Ovary (tissue), 9 donors: ENCODE measurements around the gene SPAG16. TPM values are rescaled to one million over a fixed set of nuclear protein-coding genes. Genes with fewer than 3 reads are reported as not detected.
A peak's percentile ranks its signal among the peaks of the same experiment; 100 is the strongest.

ENCODE experiments used
- DNase-seq, 5 donors: peaks; one replicate each; pipeline ENCODE4 v3.0.0-alpha.2; 2019 to 2020
- H3K27ac ChIP-seq, 2 donors: fragments of 200-600 bp; one replicate each; pipeline versions ENCODE4 v1.5.1 to v1.8.0; 2019 to 2022
- H3K27me3 ChIP-seq: fragments of 200-600 bp; one replicate; pipeline ENCODE4 v1.8.0; 2022
- H3K36me3 ChIP-seq: fragments of 200-600 bp; sonication (generic); one replicate; pipeline ENCODE4 v1.5.1; 2019
- H3K4me1 ChIP-seq: one replicate; pipeline ENCODE4 v1.8.1; 2013; ENCODE audit warnings: mild to moderate bottlenecking, moderate library complexity; ENCODE audit not compliant: insufficient read depth
- H3K4me3 ChIP-seq: fragments of 200-600 bp; sonication (generic); one replicate; pipeline ENCODE4 v1.5.1; 2017
- H3K9me3 ChIP-seq, 2 donors: fragments of 200-600 bp in 1 of 2; sonication (generic) in 1 of 2; one replicate each; pipeline versions ENCODE4 v1.5.1 to v1.8.1; 2013 to 2019; ENCODE audit warnings: mild to moderate bottlenecking in 1 of 2, moderate library complexity in 1 of 2
- CTCF ChIP-seq, 3 donors: fragments of 450-650 bp in 2 of 3; fragments of 200-600 bp in 1 of 3; IDR thresholded peaks; one replicate each; pipeline versions ENCODE4 v1.5.1 to v1.8.0; 2016 to 2022; ENCODE audit warnings: antibody characterized with exemption in 3 of 3, mild to moderate bottlenecking in 1 of 3
- EP300 ChIP-seq: sonication (generic); formaldehyde crosslinking; IDR thresholded peaks from one replicate; pipeline ENCODE4 v1.6.1; 2017; ENCODE audit warnings: antibody characterized with exemption
- POLR2A ChIP-seq: fragments of 450-650 bp; IDR thresholded peaks from one replicate; pipeline ENCODE4 v1.6.1; 2017; ENCODE audit warnings: antibody characterized with exemption, mild to moderate bottlenecking, moderate library complexity
- WGBS, 3 donors: extraction: QIAGEN DNeasy Blood & Tissue Kit in 1 of 3; methylation state at CpG; one replicate each; pipeline versions ENCODE4 v1.1.5 to v1.1.7; 2013 to 2017; 5-methylcytosine and 5-hydroxymethylcytosine counted together
- intact Hi-C, 4 donors: fragments of 100-400 bp; cut with DNase I; formaldehyde crosslinking; loops; one replicate each; pipeline versions ENCODE4 v1.11.0 to v1.15.1; 2022 to 2023
- polyA plus RNA-seq, 2 donors: library from polyadenylated mRNA; stranded (reverse); fragments of 200-250 nt in 1 of 2; fragments of 350-450 nt in 1 of 2; fragmentation: Illumina TruSeq in 1 of 2; extraction: RNeasy Lipid Tissue Mini Kit (QIAGEN cat#74804) in 1 of 2; gene quantifications; one replicate each; pipeline ENCODE4 v1.2.3, GENCODE V29; 2013 to 2014
- total RNA-seq, 7 donors: library from RNA; depleted of rRNA in 2 of 7; stranded (reverse); fragments of >200 nt in 2 of 7; fragmentation: NEBNext Ultra II Directional in 3 of 7; extraction: Animal tissue kit (Norgen Biotek cat#: 25700) in 3 of 7; gene quantifications; one replicate each; pipeline versions ENCODE4 v1.1.0 to v1.2.4, GENCODE V29; 2016 to 2023
- donor health status: DM: no; HTN: no; CAD: no; lungs with moderate emphysema.
- donor health status: DM: no; HTN: no; CAD: no.
- donor health status: Bipolar disorder and iron deficiency.
- donor health status: DM: yes; HTN: yes; CAD: no.
- donor health status: DM: no; HTN: no; CAD: no.
- donor health status: DM: yes; HTN: yes; CAD: no.

The SPAG16 gene
- total and polyA plus RNA-seq, 9 donors: 25.2 to 58.7 (median 28.9) TPM

GRCh38 chr2:213261237-213261636, 23.0 kb upstream of the SPAG16 start:
- Histone ChIP-seq H3K4me3 (no peak overlapping the region), H3K36me3 (no peaks in the 10 kb centered on the region), H3K27me3 (no peaks in the 10 kb centered on the region), H3K9me3 (no peaks in the 10 kb centered on the region), H3K27ac (no peak overlapping the region), H3K4me1 (no peaks in the 10 kb centered on the region)
- no peak for DNase-seq
- intact Hi-C loops: no loop called here
- WGBS, 3 donors: 96 to 98% (median 98%) methylated on average over 1 of the region's 1 CpG
- TF ChIP-seq POLR2A (no peak), EP300 (no peak), CTCF (IDR thresholded peaks at IDR 0.05) (no peak)

GRCh38 chr2:213261715-213262114, 22.5 kb upstream of the SPAG16 start:
- TF ChIP-seq EP300: no peak
- TF ChIP-seq CTCF (IDR thresholded peaks at IDR 0.05): no peak
- no peak for TF ChIP-seq POLR2A
- intact Hi-C loops: no loop called here
- no peaks in the 10 kb centered on the region for H3K36me3 ChIP-seq
- no peak overlapping the region for H3K4me3 ChIP-seq
- peak in 4 of 5 donors; percentile 27 to 58 (median 46) for DNase-seq
- no peaks in the 10 kb centered on the region for H3K9me3 ChIP-seq
- peaks cover 4% of the 10 kb centered on the region for H3K4me1 ChIP-seq
- no peak overlapping the region for H3K27ac ChIP-seq
- 27 to 36% (median 33%) methylated on average over 6 of the region's 6 CpGs for WGBS, 3 donors
- H3K27me3 ChIP-seq: no peaks in the 10 kb centered on the region

GRCh38 chr2:213265679-213266078, 18.6 kb upstream of the SPAG16 start:
- Histone ChIP-seq H3K27me3 (no peaks in the 10 kb centered on the region), H3K4me3 (no peak overlapping the region), H3K4me1 (peaks cover 4% of the 10 kb centered on the region), H3K27ac (no peak overlapping the region), H3K36me3 (no peaks in the 10 kb centered on the region), H3K9me3 (no peaks in the 10 kb centered on the region)
- intact Hi-C loops: no loop called here
- 83 to 92% (median 85%) methylated on average over 3 of the region's 3 CpGs for WGBS, 3 donors
- TF ChIP-seq POLR2A (no peak), EP300 (no peak), CTCF (IDR thresholded peaks at IDR 0.05) (no peak)
- DNase-seq: no peak

GRCh38 chr2:213266421-213266820, 17.8 kb upstream of the SPAG16 start:
- Histone ChIP-seq H3K36me3 (no peaks in the 10 kb centered on the region), H3K27ac (peak overlapping the region in 1 of 2 donors; percentile 15), H3K27me3 (no peaks in the 10 kb centered on the region), H3K9me3 (no peaks in the 10 kb centered on the region), H3K4me1 (peaks cover 4% of the 10 kb centered on the region), H3K4me3 (no peak overlapping the region)
- WGBS, 3 donors: 70 to 76% (median 71%) methylated on average over 2 of the region's 2 CpGs
- TF ChIP-seq CTCF (IDR thresholded peaks at IDR 0.05) (no peak), EP300 (no peak), POLR2A (no peak)
- intact Hi-C loops: no loop called here
- DNase-seq: no peak
